ENCODE data around the gene GTPBP6.

The GTPBP6 gene, protein sequence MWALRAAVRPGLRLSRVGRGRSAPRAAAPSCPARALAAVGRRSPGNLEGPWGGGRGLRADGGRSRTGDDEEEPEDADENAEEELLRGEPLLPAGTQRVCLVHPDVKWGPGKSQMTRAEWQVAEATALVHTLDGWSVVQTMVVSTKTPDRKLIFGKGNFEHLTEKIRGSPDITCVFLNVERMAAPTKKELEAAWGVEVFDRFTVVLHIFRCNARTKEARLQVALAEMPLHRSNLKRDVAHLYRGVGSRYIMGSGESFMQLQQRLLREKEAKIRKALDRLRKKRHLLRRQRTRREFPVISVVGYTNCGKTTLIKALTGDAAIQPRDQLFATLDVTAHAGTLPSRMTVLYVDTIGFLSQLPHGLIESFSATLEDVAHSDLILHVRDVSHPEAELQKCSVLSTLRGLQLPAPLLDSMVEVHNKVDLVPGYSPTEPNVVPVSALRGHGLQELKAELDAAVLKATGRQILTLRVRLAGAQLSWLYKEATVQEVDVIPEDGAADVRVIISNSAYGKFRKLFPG

DNA sequence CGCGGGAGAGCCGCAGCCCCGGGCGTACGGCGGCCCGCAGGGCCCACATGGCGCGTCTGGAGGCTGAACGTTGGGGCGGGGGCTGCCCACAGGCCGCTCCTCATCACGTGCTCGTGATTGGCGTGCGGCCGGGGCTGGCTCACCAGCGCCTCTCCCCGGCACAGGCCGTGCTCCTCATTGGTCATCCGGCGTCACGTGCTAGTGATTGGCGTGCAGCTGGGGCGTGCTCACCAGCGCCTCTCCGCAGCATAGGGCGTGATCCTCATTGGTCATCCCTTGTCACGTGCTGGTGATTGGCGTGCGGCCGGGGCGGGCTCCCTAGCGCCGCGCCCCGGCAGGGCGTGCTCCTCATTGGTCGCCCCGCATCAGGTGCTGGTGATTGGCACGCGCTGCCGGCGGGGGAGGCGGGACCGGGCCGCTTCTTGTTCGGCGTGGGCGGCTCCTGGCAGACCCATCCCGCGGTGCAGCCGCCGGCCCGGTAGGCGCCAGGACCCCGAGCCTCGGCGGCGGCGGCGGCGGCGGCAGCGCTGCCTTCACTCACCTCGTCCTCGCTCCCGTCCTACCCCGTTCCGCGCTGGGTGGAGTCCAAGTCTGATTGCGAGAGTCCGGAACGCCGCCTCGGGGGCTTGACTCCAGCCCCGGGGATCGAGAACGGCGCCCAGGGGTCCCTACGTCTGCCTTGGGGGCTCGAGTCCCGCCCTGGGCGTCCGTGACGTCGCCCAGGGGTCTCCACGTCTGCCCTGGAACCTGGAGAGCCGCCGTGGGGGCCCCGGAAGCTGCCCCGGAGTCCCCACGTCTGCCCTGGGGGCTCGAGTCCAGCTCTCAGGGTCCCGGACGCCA lies at the start of gene GTPBP6:
Gene GTPBP6, minus strand, starts transcription at position 58 of the 840 bp plus-strand sequence. Its CDS starts 9 bp downstream, at position 49.
- DNase-seq, result peak; percentile 95 to 99

DNA sequence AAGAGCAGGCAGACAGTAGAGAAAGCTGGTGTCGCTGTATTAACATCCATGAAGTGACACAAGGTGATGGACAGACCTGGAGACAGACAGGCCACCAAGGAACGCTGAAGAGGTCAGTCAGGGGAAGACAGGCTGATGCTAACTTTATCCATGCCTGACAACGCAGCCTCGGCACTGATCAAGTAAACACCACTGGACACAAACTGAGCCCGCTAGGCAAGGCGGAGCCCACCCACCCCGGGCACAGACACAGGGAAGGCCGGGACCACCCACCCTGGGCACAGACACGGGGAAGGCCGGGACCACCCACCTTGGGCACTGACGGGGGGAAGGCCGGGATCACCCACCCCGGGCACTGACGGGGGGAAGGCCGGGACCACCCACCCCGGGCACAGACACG lies 49.3 kb upstream of the GTPBP6 start:
- DNase-seq, result no peak

DNA sequence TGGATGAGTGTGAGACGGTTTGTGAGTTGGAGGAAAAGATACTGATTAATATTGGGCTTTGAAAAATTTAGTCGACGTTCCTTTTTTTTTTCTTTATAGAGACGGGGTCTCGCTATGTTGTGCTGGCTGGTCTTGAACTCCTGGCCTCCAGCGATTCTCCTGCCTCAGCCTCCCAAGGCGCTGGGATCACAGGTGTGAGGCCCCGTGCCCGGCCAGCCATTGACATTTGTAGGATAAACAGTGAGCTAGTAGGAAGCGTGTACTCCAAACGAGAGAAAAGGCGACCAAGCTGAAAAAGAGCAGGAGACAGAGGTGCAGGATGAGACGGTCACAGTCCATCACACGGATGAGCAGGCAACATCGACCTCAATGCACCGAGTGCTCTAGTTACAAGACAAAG lies 48.8 kb upstream of the GTPBP6 start:
- no peak for DNase-seq

DNA sequence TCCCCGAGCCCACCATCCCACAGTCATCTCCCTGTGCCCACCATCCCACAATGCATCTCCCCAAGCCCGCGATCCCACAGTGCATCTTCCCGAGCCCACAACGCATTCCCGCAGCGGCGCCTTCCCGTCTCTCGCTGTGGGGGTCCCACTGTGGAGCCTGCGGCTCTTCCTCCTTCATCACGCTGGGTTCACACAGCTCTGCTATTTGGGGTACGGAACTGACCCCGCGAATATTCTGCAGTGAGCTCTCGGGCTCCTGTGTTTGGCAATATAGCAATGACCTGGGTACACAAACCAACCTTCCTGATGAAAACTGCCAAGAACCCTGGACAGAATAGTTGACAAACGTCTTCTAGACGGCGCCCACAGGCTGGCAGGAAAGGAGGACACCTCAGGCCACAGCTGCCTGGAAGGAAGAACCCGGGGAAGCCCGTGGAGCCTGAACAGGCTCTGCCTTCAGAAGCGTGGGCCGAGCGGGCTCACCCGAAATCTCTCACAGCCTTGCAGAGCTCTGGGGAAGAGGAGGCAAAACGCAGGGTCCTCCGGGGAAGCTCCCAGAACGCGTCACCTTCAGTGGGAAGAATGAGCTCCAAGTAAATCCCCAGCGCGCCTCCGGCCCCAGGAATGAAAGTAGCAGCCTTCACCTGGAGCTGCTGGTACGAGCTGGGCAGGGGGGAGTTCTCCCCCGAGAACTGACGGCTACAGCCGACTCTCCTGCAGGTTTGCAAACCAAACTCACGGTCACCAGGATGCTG lies 45.2 kb upstream of the GTPBP6 start:
- DNase-seq, result no peak

DNA sequence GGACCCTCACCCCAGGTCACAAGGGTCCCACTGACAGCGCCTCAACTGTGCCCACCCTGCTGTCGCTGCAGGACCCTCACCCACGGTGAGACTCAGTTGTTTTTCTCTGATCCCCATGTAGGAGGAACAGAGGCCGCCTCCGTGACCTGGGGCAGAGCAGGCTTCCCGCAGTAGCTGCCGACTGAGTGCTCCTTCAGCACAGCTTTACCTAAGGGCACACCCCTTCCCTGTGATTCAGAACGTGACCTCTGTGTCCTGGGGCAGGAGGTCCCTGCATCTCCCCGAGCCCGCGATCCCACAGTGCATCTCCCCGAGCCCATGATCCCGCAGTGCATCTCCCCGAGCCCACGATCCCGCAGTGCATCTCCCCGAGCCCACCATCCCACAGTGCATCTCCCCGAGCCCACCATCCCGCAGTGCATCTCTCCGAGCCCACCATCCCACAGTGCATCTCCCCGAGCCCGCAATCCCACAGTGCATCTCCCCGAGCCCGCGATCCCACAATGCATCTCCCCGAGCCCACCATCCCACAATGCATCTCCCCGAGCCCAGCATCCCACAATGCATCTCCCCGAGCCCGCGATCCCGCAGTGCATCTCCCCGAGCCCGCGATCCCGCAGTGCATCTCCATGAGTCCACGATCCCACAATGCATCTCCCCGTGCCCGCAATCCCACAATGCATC lies 44.5 kb upstream of the GTPBP6 start:
- DNase-seq, result no peak

DNA sequence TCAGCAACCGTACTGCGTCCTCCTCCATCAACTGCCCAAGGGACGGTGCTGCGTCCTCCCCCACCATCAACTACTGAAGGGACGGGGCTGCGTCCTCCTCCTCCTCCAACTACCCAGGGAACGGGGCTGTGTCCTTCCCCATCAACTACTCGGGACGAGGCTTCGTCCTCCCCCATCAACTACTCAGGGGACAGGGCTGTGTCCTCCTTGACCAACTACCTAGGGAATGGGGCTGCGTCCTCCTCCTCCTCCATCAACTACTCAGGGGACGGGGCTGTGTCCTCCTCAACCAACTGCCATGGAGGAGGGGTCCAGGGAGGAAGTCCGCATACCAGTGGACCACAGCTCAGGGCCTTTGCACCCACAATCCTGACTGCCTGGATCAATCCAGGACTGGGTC lies 43.8 kb upstream of the GTPBP6 start:
- DNase-seq, result no peak

DNA sequence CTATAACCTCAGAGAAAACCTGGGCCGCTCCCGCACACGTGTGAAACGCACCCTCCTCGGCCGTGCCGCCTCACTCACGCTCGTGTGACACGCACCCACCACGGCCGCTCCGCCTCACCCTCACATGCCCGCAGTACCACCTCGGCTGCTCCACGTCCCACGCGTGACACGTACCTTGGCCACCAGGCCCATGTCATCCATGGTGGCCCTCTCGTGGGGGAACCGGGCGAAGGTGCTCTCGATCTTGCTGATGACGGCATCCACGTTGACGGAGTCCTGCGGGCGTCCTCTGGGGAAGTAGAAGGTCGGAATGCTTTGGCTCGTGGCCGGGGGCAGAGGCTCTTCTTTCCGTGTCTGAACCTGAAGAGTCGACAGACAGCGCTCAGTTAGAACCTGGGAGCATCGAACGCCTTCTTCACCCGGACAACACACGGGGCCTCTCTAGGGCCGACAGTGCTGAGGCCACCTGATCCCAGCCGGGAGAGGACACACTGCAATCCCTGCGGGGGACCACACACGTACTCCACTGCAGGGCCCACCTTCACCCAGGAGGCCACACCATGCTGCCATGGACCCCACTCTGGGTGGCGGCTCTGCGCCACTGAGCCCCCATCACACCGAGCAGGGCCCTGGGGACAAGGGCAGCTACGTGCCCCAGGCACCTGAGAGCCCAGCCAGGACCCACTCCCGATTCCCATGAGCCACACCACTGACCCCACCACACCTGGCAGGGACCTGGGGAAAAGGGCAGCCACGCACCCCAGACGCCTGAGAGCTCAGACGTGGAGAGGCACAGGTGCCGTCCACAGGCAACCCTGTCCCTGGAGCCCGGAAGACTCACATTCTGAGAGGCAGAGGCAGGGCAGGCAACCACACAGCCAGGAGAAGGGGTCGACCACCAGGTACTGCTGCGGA lies 42.9 kb upstream of the GTPBP6 start:
- no peak for DNase-seq

DNA sequence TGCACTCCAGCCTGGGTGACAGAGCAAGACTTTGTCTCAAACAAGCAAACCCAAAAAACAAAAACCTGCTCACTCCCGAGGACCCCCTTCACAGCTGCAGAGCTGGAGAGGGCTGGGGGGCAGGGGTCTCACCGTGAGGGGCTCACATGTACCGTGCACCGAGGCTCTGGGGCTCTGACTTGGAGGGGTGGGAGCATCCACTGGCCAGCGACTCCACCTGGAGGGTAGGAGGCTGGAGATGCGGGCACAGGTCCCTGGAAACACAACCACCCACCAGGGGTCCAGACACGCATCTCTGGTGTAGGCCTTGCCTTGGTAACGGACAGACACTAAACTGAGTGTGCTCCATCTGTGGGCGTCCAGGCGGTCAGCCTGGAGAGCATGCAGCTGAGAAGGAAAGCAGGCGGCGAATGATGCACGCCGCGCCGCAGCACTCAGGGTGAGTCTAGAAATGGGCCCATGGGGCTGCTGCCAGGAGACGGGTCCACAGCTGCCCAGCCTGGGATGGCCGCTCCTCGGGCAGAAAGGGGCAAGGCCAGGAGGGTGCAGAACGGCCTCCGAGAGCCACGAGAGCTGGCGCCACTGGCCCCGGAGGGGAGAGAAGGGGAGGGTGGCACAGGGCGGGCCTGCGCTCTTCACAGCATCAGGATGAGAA lies 42.0 kb upstream of the GTPBP6 start:
- no peak for DNase-seq

DNA sequence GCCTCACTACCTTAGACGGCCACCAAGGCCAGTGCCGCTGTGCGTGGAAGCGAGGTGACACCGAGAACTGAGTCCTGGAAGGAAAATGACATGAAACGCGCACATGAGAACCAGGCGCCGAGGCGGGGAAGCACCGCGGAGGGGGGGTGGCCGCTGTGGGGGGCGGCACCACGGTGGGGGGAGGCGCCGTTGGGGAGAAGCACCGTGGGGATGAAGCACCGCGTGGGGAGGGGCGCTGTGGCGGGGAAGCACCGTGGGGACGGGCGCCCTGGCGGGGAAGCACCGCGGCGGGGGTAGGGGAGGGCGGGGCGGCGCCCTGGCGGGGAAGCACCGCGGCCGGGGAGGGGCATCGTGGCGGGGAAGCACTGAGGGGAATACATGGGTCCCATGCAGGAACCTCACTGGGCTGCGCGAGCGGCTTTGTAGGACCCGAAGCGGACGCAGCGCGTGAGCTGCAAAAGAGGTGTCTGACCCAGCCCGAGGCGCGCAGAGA lies 40.1 kb upstream of the GTPBP6 start:
- no peak for DNase-seq

DNA sequence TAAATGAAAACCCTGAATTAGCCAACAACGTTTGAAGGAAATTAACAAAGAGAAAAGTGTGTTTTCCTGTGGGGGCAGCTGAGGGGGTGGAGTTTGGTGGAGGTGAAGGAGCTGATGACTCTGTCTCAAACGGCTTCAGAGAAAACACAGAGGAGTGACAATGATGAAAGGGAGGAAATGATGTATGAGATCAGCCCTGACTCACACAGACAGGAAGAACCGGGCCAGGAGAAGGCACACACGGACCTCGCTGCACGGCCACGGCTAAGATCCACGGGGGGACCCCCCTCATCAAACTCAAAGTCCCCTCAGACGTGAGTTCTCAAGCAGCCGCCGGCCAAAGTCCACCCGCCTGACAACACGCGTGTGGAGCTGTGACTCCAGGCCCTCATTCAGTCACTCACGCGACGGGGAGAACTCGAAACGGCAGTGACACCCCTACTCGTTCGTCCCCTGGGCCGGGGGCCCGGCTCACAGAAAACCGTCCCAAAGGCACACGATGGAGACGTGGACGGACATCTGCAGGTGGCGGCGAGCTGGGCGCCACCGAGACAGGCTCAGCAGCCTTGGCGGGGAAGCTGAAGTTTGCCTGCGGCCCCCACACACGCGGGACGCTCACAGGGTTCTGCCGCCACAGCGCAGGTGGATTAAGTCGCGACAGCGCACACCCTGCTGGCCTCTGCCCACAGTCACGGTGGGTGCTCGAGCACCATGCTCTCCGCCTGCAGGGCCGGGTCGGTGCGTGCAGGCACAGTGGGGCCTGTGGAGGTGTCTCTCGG lies 39.3 kb upstream of the GTPBP6 start:
- DNase-seq, result peak; percentile 40 to 41

DNA sequence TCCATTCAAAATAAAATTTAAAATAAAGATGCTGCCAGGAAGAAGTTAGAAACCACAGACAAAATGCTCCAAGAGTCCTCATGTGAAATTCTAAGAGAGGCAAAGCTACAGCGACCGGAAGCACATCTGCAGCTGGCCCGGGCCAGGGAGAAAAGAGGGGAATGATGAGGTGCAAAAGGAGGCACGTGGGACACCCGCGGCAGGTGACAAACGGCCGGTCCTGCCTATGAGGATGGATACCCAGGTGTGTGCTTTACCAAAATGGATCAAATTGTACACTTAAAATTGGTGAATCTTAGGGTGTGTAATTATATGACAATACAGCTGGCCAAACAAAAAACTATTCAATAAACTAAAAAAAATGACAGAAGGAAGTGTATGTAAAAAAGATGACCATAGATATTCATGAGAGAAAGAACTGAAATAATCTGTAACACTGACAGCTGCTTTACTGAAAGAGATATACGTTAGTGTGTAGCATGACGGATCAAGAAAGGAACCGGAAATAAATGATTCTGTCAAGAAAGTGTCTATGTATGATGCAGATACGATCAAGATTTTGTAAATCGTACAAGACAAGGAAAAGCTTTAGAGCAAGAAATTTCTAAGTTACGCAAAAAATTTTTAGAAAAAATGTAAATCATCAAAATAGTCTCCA lies 38.6 kb upstream of the GTPBP6 start:
- no peak for DNase-seq

DNA sequence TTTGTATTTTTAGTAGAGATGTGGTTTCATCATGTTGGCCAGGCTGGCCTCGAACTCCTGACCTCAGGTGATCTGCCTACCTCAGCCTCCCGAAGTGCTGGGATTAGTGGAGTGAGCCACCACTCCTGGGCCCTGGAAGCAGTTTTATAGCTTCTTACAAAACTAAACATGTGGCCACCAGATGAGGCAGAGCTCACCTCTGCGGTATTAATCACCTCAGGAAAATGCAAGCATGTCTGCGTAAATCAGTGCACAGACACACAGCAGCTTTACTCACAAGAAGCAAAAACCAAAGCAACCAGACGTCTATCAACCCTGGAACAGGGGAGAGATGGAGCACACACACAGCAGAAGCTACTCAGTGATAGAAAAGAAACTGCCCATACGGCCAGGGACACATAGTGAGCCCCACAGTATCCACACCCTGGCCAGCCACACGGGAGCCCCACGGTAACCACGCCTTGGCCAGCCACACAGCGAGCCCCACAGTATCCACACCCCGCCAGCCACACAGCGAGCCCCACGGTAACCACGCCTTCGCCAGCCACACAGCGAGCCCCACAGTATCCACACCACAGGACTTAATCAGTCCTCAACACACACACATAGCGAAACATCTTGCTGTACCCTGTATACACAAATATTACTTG lies 37.9 kb upstream of the GTPBP6 start:
- no peak for DNase-seq

DNA sequence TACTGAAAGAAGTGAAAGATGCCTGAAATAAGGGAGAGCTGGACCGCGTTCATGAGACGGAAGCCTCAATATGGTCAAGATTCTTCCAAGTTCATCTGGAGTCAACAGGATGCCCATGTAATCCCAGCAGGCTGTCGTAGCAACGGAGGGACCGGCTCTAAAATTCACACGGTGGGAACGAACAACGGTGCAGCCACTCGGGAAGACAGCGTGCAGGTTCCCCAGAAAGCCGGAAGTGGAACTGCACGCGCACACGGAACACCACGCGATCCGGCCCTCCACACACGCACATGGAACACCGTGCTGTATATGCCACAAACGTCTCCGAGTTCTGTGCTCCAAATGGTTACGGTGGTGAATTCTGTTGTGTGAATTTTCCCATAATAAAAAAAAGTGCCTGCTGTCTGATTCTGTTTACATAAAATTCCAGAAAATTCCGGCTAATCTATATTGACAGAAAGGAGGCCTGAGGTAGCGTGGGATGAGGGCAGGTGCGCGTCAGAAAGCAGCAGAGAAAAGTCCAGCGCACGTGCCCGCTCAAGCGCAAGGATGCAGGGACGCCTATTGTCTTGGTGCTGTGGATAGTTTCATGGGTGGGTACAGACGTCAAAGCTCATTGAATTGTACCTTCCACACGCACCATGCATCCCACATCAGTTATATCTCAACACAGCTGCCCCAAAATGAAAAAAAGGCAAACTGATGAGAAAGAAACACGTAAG lies 36.9 kb upstream of the GTPBP6 start:
- no peak for DNase-seq

DNA sequence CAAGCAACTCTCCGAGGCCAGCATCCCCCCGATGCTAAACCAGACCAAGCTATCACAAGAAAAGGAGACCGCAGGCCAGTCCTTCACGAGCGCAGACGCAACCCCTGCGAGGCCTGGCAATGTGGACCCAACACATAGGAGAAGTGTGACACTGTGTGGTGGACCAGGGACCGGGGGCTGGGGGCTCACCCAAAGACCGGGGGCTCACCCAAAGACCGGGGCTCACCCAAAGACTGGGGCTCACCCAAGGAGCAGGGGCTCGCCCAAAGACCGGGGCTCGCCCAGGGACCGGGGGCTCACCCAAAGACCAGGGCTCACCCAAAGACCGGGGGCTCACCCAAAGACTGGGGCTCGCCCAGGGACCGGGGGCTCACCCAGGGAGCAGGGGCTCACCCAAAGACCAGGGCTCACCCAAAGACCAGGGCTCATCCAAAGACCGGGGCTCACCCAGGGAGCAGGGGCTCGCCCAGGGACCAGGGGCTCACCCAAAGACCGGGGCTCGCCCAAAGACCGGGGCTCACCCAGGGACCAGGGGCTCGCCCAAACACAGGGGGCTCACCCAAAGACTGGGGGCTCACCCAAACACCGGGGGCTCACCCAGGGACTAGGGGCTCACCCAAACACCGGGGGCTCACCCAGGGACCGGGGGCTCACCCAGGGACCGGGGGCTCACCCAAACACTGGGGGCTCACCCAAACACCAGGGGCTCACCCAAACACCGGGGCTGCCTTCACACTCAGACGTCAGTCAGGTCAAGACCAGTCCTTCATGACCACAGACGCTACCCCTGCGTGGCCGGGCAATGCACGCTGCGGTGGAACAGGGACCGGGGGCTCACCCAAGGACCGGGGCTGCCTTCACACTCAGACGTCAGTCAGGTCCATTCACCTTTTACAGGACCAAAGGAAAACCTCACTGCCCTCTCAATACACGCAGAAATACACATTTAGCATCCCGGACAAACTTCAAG lies 35.3 kb upstream of the GTPBP6 start:
- DNase-seq, result no peak

DNA sequence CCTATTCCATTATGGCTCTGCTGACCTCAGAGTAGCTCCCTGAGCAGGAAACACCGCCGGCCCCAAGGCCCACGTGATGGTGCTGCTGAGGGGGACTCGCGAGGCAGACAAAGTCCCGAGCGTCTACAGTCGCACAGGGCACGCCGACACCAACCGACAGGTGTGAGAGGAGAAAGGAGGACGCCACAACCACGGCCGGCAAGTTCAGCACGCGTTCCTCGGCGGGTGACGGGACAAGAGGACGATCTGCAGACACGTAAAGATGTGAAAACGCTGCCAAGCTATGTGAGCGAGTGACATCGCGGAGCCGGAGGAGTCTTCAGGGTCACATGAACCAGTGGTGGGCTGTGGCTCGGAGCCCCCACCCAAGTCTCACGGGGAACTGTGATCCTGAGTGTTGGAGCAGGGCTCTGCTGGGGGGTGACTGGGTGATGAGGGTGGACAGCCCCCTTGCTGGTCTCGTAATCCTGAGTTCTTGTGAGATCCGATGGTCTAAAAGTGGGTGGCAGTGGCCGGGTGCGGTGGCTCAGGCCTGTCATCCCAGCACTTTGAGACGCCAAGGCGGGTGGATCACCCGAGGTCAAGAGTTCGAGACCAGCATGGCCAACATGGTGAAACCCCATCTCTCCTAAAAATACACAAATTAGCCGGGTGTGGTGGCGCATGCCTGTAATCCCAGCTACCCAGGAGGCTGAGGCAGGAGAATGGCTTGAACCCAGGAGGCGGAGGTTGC lies 34.2 kb upstream of the GTPBP6 start:
- no peak for DNase-seq

DNA sequence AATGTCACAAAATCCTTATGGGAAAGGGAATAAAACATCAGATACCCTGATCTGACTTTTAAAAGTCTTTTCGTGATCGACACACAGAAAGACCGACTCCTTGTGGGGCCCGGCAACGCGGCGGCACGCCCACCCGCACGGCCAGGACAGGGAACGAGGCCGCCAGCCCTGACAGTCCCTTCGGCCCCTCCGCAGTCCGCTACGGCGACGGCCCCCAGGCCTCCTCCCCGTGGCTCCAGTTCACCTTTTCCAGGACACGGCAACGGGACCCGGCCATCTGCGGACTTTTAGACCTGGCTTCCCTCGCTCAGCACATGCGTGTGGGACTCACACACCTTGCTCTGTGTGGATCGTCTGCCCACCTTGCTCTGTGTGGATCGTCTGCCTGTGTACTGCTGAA lies 33.6 kb upstream of the GTPBP6 start:
- no peak for DNase-seq

Data from stimulated activated CD4-positive, alpha-beta T cell treated with anti-CD3 and anti-CD28 coated beads, Interleukin-2, amount 100 ng/mL, for 24 hours (primary cell).